H1 (cell line): ENCODE measurements around the gene CAPN15. TPM values are rescaled to one million over a fixed set of nuclear protein-coding genes. Genes with fewer than 3 reads are reported as not detected.

Source experiments
- EGR1 ChIP-seq: IDR thresholded peaks from 2 replicates; pipeline ENCODE4 v1.6.1; 2011; ENCODE audit warnings: low read depth, low read length, borderline replicate concordance
- KDM4A ChIP-seq: IDR thresholded peaks from one replicate; pipeline ENCODE4 v1.7.1; 2012; ENCODE audit warnings: low read depth, mild to moderate bottlenecking, moderate library complexity, low read length, inconsistent platforms; ENCODE audit not compliant: severe bottlenecking
- USF2 ChIP-seq: IDR thresholded peaks from 2 replicates; pipeline ENCODE4 v1.6.1; 2011; ENCODE audit warnings: low read length, improper control_type of control experiment
- polyA plus RNA-seq, 7 experiments: library from polyadenylated mRNA; depleted of rRNA in 3 of 7; stranded (reverse) in 5 of 7; unstranded in 2 of 7; fragments of >200 nt in 5 of 7; fragments of 200-250 nt in 2 of 7; gene quantifications; 1 replicate in 5 of 7; 2 replicates in 1 of 7; 4 replicates in 1 of 7; pipeline versions ENCODE4 v1.2.1 to v1.2.3, GENCODE V29; 2011 to 2013; ENCODE audit warnings: missing spikeins in 2 of 7, mixed read lengths in 2 of 7
- total RNA-seq: library from RNA; stranded (reverse); fragmentation: NEBNext Ultra II Directional; extraction: Animal tissue kit (Norgen Biotek cat#: 25700); gene quantifications from 2 replicates; pipeline ENCODE4 v1.2.1, GENCODE V29; 2021

CAPN15 gene
- total and polyA plus RNA-seq, 2 of the 8 experiments (the other 6 are each of a cell fraction or from before 2014, with no cell fraction given) = 38.9 to 76.9 TPM

DNA sequence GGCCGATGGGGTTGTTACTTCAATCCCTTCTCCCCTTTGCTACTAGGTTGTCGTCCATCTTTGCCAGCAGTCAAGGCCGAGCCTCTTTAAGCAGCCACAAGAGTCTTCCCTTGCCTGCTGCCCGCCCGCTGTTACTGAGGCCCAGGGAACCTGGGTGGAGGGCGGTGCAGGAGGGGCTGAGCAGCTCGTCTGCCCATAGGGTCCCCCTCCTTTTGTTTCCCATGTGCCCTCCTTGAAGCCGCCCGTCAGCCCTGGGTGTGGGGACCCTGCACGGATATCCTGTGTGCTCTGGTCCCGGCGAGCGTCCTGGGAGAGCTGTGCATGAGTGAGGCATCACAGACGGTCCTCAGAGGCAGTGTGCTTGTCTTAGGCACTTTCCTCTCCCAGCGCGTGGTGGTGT lies 37.9 kb upstream of the CAPN15 start (continued):
- TF ChIP-seq USF2 (no peak), KDM4A (no peak), EGR1 (no peak)
